IMR-90 (cell line): Measurements from ENCODE around the gene PDIA2.

Source experiments
- POLR2A ChIP-seq: IDR thresholded peaks from 2 replicates; pipeline ENCODE4 v1.6.1; 2012; ENCODE audit warnings: mild to moderate bottlenecking, low read depth, low read length
- TF ChIP-seq, protein P1 (sequence below): conservative IDR thresholded peaks from 2 replicates; pipeline ENCODE4 v1.5.1; 2012; ENCODE audit warnings: mild to moderate bottlenecking, low read depth, low read length, improper control_type of control experiment

GRCh38 chr16:297832-298231, 14.9 kb downstream of the PDIA2 start:
- no peak for TF ChIP-seq POLR2A
- TF ChIP-seq, protein P1, sequence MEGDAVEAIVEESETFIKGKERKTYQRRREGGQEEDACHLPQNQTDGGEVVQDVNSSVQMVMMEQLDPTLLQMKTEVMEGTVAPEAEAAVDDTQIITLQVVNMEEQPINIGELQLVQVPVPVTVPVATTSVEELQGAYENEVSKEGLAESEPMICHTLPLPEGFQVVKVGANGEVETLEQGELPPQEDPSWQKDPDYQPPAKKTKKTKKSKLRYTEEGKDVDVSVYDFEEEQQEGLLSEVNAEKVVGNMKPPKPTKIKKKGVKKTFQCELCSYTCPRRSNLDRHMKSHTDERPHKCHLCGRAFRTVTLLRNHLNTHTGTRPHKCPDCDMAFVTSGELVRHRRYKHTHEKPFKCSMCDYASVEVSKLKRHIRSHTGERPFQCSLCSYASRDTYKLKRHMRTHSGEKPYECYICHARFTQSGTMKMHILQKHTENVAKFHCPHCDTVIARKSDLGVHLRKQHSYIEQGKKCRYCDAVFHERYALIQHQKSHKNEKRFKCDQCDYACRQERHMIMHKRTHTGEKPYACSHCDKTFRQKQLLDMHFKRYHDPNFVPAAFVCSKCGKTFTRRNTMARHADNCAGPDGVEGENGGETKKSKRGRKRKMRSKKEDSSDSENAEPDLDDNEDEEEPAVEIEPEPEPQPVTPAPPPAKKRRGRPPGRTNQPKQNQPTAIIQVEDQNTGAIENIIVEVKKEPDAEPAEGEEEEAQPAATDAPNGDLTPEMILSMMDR, result no peak
